GM13977 (cell line): Measurements from ENCODE around the gene OTOF.

Experiments used
- DNase-seq: peaks from one replicate; pipeline ENCODE4 v3.0.0; 2012; ENCODE audit warnings: low spot score
- in situ Hi-C: fragments of 300-500 bp; cut with MboI; formaldehyde crosslinking; loops from one replicate; pipeline ENCODE4 v1.12.0; 2022; ENCODE audit warnings: low sequenced_read_pairs, low pct_unique_long_range_greater_than_20kb, mixed read lengths, inconsistent platforms; ENCODE audit not compliant: unreplicated experiment
- TF ChIP-seq, protein P1 (sequence below): IDR thresholded peaks from 2 replicates; pipeline ENCODE4 v1.5.1; 2012; ENCODE audit warnings: mild to moderate bottlenecking, control low read depth; ENCODE audit not compliant: insufficient read depth; ENCODE audit errors: extremely low read depth, missing control alignments

Gene OTOF

DNA sequence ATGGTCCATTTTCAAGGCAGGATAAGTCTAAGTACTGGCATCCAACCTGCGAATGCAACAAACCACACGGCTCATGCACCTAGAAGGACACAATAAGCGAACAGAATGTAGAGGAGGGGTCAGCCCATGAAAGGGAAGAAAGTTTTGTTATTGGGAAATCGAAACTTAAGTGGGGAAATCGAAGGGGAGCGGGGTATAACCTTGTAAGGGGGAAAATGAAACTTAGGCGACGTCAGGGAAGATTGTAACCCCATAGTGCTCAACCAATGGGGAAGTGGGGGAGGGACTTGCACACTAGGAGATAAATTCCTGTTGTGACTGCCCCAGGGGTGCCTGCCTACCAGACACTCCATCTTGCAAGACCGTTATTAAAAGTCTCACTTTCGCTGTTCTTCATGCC lies 15.6 kb upstream of the OTOF start:
- TF ChIP-seq, protein P1, sequence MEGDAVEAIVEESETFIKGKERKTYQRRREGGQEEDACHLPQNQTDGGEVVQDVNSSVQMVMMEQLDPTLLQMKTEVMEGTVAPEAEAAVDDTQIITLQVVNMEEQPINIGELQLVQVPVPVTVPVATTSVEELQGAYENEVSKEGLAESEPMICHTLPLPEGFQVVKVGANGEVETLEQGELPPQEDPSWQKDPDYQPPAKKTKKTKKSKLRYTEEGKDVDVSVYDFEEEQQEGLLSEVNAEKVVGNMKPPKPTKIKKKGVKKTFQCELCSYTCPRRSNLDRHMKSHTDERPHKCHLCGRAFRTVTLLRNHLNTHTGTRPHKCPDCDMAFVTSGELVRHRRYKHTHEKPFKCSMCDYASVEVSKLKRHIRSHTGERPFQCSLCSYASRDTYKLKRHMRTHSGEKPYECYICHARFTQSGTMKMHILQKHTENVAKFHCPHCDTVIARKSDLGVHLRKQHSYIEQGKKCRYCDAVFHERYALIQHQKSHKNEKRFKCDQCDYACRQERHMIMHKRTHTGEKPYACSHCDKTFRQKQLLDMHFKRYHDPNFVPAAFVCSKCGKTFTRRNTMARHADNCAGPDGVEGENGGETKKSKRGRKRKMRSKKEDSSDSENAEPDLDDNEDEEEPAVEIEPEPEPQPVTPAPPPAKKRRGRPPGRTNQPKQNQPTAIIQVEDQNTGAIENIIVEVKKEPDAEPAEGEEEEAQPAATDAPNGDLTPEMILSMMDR = no peak
- DNase-seq = no peak
- in situ Hi-C loops = no loop called here

DNA sequence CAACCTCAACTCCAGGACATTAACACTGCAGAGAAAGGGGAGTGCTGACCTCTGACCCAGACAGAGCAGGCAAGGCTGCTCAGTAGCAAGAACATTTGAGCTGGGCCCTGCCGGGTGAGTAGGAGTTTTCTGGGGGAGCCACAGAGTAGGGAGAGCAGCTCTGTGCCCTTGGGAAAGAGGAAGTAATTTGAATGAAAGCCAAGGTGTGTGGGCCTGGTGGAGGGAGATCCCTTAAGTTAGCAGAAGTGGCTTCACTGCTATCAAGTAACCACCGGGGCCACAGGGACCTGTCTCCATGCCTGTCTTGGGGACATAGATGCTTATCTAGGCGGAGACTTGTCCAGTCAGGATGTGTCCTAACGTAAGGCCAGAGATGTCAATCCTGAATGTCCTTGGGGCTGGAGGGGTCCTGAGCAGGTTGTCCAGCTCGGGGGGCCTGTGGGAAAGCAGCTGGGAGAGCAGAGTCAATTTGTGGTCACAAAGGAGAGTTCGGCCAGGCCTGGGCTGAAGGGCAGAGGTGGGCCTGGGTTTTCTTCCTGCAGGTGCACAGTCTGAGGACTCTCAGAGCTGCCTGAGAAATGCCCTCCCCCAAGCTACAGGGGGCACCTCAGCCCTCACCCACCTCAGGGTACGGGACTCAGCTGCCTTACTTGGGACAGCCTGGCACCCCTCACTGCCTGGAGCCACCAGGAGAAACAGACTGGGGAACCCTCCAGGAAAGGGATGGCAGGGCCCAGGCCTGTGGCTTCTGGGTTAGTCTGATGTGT lies 15.0 kb upstream of the OTOF start:
- TF ChIP-seq, protein P1 = no peak
- in situ Hi-C loops = no loop called here
- DNase-seq = no peak

DNA sequence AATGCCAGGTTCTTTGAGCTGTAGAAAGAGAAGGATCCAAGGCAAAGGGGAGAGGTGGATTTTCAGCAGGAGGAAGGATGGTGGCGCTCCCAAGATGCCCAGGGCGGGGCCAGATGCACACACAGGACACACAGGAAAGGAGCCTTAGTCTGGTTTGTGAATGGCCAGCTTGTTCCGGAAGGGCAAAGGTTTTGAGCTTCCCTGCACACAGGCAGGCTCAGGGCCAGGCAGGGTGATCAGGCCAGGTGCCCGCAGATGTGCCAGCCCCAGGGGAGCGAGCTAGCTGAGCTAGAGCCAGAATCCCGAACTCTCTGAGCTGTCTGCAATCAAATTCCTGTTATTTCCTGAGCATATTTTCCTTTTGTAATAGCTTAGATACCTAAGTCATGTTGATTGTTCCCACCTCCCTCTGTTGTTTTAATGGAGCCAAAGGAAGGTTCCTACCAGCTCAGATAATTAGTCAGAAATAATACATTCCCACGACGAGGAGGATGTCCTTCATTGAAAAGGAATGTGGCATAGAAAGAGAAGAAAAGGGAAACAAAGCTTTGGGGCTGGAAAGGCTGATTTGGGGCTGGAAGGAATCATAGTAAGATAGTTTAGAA lies 13.7 kb upstream of the OTOF start:
- in situ Hi-C loops = no loop called here
- TF ChIP-seq, protein P1 = no peak
- DNase-seq = no peak

DNA sequence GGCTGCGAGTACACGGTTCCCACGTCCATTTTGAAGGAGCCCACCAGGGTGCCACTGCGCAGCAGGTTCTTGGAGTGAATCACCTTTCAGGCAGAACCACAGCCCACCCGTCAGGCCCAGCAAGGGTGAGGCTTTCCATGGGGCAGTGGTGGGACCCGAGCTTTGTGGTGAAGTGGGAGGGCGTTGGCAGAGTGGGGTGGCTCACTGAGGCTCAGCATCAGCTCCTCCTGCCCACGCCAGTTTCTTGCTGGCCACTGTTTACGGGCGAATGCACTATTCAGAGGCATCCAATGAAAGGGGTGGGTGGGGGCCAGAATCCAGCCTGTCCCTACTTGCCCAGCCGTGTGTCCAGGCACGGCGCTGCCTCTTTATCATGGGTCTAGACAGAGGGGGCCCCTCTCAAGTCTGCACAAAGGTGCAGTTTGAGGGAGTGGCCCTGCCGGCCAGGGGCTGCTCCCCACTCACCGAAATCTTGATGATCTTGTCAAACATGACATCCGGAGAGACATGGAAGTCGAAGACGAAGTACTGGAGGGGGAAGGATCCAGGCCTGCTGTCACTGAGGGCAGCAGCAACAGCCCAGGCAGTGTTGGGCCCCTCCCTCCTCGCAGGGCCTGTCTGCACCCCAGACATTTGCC lies 11.4 kb upstream of the OTOF start:
- no peak for DNase-seq
- TF ChIP-seq, protein P1 = no peak
- in situ Hi-C loops = no loop called here

DNA sequence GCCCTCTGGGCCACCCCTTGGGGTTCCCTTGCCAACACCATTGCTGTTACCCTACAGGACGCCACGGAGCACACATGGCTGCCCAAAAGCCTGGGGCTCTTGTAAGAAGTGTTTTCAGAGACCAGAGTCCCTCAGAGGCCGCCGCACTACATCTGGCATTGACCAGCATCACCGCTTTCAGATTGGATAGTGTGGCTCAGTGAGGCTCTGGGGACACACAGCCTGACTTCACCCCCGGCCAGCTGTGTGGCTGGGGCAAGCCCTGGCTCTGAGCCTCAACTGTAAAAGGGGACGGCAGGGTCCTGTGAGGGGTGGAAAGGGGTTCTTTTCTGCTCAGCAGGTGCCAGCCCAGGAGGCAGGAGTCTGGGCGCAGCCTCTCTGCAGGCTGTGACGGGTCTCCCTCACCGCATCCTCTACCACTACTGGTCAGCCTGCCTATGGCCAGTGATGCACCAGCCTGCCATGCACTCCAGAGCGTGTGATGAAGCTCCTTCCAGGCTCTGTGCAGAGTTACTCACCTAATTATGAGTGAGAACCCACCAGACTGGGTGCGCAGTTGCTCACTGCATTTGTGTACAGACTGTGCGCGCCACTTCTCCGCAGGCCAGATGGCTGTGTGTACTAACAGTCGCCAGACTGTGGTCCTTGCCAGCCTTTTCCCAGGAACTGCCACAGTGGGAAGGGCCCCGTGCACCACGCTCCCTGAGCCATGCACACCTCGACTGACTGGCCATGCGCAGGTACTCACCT lies 10.7 kb upstream of the OTOF start:
- TF ChIP-seq, protein P1 = no peak
- DNase-seq = no peak
- in situ Hi-C loops = no loop called here

DNA sequence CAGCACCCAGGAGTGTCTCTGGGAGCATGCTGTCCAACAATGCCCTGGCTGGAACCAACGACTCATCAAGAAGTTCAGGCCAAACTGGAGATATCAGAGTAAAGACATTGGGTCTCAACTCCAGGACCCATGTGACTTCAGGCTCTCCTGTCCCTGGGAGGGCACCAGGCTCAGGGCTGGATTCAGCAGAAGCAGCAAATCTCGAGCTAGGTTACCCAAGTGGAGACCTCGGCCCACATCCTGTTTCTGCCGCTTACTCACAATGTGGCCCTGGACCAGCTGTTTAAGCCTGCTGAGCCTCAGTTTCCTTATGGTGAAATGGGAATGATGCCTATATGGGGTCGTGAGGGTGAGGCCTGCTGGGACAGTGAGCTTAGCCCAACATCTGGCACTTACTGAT lies 9.3 kb upstream of the OTOF start:
- TF ChIP-seq, protein P1 = no peak
- in situ Hi-C loops = no loop called here
- no peak for DNase-seq
